Fibroblast of skin of scalp (primary cell): Measurements from ENCODE around the gene MED25.

Experiments used
- DNase-seq: peaks from one replicate; pipeline ENCODE4 v3.0.0-alpha.2; 2013

Gene MED25

GRCh38 chr19:49845414-49845813, 27.3 kb downstream of the MED25 start:
- peak; percentile 66 for DNase-seq

DNA sequence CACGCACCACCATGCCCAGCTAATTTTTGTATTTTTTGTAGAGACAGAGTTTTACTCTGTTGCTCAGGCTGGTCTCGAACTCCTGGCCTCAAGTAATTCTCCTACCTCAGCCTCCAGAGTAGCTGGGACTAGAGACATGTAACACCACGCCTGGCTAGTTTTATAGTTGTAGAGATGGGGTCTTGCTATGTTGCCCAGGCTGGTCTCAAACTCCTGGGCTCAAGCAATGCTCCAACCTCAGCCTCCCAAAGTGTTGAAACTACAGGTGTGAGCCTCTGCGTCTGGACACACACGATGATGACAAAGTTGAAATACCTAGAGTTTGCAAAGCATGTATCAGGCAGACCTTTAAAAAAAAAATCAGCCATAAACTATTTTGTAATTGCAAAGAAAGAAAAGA, 28.3 kb downstream of the MED25 start:
- DNase-seq, result no peak

DNA sequence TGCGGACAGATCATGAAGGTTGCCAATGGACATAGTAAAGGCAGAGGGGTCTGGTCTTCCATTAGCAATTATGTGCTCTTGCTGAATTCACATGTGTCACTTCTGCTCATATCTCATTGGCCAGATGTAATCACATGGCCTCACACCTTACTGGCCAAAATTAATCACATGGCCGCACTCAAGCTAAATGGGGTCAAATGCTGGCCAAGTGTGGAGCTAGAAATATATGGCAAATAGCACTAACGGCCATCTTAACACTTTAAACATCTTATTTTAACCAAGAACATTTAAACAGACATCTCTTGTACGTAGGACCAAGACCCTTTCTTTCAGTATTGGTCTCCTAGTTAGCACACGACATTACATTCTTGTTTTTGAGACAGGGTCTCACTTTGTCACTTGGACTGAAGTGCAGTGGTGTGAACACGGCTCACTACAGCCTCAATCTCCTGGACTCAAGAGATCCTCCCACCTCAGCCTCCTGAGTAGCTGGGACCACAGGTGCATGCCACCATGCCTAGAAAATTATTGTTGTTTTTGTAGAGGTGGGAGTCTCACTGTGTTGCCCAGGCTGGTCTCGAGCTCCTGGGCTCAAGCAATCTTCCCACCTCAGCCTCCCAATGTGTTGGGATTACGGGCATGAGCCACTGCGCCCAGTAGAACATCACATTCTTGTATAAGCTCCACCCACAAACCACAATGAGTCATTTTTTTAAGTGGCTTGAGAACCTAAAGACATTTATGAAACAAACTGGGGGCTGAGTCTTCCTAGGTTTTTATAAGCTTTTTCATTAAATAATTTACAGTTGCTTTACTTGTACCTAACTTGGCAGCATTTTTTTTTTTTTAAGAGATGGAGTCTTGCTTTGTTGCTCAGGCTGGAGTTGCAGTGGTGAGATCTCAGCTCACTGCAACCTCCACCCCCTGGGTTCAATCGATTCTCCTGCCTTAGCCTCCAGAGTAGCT, 29.9 kb downstream of the MED25 start:
- peak; percentile 81 for DNase-seq

GRCh38 chr19:49848938-49849337, 30.8 kb downstream of the MED25 start:
- no peak for DNase-seq

GRCh38 chr19:49849433-49850220, 31.5 kb downstream of the MED25 start:
- no peak for DNase-seq

DNA sequence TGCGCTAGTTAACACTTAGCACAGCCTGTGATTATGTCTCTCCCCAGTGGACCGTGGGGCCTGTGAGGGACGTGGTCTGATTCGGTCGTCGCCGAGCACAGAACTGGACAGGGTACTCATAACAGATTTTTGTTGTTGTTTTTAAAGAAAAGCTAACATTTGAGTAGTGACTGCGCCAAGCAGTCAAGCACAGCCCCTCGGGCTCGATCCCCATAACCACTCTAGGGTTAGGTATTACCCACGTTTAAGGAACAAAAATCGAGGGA, 32.1 kb downstream of the MED25 start:
- no peak for DNase-seq

DNA sequence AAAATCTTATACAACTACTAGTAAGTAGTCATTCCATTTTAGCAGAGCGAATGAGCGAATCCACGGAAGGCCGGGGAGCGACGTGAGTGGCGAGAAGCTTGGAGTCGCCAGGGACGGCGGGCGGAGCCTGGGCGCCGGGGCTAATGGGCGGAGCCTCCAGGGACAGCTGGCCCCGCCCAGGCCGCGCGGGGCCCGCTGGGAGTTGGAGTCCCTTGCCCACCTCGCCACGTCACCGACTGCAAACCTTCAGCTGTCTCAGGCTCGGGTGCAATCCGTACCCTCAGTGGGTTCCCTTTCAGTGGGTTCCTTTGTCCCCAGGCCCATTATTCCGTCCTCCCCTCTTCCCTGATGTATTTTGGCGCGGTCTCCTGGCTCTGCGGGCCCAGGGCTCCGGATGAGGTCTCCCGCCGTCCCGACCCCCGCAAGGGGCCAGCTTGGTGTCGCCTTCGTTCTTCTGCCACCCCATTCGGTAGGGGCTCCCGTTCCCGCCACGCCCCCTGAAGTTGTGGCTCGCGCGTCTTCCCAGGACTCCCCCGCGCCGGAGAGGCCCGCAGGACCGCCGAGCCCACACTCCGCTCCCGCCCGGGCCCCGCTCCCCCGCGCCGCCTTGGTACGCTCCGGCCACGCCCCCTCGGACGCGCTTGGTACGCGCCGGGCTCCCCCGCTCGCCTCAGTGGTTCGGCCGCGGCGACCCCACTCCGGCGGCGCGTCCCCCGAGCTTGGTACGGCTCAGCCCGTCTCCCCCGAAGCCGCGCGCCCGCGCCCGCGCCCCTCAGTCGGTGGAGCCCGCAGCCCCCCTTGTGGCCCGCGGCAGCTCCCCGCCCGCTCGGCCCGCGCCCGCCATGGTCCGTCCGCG, 32.6 kb downstream of the MED25 start, which contains the start of gene PTOV1:
Gene PTOV1, plus strand, starts transcription at position 673 of the 856 bp plus-strand sequence.
- DNase-seq, result peak; percentile 94

GRCh38 chr19:49851456-49852259, 33.6 kb downstream of the MED25 start:
- no peak for DNase-seq

GRCh38 chr19:49852631-49853126, 34.6 kb downstream of the MED25 start:
- DNase-seq, result peak; percentile 23

DNA sequence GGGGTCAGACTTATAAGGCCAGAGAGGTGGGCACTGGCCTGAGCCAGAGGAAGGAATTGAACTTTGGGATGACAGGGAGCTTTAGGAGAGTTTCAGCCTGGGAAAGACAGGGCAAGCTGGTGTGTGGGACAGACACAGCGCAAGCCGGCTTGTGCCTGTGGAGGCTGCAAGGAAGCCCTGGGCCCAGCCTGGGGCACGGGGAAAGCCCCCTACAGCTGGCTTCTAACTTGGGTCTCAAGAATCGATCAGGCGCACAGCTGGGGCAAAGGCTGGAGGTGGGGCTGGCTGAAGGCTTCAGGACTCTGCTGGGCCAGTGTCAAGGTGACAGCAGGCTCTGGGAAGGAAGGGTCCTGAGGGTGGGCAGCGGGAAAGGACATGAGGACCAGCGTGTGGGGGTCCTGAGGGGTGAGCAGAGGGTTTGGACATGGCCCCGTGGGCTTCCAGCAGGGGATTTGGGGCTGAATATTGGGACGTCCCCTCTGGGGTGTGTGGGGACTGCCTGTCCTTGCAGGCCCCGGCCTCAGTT, 35.8 kb downstream of the MED25 start:
- DNase-seq, result no peak

- DNase-seq, result no peak
These were observed 36.5 kb downstream of the MED25 start for GRCh38 chr19:49854378-49855263.

- DNase-seq, result no peak
These were observed 37.2 kb downstream of the MED25 start for GRCh38 chr19:49855277-49855675.

GRCh38 chr19:49855676-49856573, 37.8 kb downstream of the MED25 start:
- DNase-seq, result no peak

DNA sequence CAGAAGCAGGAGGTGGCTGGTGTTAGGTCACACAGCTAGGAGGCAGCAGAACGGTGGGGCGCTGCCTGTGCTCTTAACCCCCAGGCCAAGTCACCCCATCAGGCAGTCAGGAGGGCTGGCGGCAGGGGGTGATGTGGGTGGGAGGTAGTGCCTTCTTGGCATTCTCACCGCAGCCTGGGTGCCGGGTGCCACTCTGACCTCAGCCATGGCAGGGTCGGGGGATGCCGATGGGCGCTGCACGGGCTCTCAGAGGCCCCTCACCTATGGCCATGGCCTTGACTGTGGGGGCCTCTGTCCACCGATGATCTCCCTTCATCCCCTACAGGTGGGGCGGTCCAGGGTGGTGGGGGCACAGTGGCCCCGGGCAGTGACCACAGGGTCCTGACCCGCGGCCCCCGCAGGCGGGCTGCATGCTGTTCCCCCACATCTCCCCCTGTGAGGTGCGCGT, 38.5 kb downstream of the MED25 start:
- no peak for DNase-seq

- no peak for DNase-seq
These were observed 39.2 kb downstream of the MED25 start for GRCh38 chr19:49857061-49857837.

GRCh38 chr19:49857838-49858087, 39.7 kb downstream of the MED25 start:
- no peak for DNase-seq

GRCh38 chr19:49858088-49858985, 40.2 kb downstream of the MED25 start:
- no peak for DNase-seq
